ENCODE data around the gene MT1M.
"Not testable (repeated sequence)": the region's sequence is repeated elsewhere in the genome, so short reads cannot be mapped to it uniquely, and the experiment has no call there.

MT1M gene

DNA sequence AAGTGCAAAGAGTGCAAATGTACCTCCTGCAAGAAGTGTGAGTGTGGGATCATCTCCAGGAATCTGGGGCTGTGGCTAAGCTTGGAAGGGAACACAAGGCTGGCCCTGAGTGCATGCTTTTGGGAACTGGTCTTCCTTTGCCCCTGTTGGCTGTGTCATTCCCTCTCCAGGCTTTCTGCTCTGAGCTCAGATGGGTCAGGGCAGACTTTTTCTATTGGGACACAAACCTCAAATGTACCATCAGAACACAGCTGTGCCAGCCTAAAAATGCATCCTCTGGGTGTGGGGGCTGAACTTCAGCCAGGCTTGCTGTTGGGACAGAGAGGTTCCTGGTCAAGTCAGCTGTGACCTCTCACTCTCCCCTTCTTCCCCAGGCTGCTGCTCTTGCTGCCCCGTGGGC, 20.1 kb downstream of the MT1M start:
- DNase-seq, result no peak

- DNase-seq, result no peak
These were observed 20.8 kb downstream of the MT1M start for GRCh38 chr16:56653218-56653617.

DNA sequence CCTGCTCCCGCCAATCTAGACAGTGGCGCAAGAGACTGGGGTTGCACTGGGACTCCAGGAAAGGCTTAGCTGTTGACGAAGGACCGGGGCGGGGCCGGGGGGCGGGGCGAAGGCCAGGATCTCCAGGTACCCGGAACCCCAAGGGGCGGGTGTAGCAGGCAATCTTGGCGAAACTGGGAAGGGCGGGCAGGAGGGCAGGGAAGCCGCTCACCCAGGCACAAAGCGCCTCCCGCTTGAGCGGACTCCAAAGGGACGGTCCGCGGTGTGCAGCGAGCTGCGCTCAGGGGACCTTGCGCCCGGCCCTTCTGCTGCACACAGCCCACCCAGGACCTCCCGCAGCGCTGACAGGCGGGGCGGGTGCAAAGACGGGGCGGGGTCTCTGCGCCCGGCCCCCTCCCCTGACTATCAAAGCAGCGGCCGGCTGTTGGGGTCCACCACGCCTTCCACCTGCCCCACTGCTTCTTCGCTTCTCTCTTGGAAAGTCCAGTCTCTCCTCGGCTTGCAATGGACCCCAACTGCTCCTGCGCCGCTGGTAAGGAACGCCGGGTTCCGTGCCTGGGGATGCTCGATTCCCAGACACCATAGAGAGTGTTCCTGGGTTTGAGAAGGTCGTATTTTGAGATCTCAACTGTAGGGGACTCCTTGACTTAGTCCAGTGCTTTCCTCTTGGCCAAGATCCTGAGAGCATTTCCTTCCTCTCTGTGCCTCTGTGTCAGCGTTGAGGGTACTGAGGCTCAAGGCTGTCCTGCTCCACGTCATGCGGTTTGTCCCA, 25.3 kb downstream of the MT1M start, which contains the start of gene MT1F:
TSS of gene MT1F (plus strand) at position 405 of the 772 bp plus-strand sequence. CDS start at position 505, 100 bp downstream.
- DNase-seq, result no peak

DNA sequence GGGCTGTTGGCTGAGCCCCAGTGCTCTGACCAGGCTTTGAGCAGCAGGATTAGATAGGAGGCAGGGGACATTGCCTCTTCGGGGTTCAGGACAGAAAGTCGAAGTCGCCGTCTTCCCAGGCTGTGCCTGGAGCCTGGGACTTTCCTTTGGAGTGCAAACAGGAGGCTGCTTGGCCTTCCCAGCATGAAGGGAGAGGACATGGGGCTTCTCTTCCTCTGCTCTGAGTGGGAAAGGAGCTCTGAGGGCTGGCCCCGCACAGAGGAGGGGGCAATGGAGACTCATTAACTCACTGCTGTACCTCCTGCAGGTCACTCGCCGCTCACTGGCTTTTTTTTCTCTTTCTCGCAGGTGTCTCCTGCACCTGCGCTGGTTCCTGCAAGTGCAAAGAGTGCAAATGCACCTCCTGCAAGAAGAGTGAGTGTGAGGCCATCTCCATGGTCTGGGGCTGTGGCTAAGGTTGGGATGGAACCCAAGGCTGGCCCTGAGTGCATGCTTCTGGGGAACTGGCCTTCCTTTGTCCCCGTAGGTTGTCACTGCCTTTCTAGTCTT, 25.9 kb downstream of the MT1M start:
- no peak for DNase-seq

GRCh38 chr16:56662357-56663354, 30.2 kb downstream of the MT1M start:
- DNase-seq, result no peak

- DNase-seq, result no peak
These were observed 32.0 kb downstream of the MT1M start for GRCh38 chr16:56664506-56664905.

GRCh38 chr16:56665286-56666261, 33.1 kb downstream of the MT1M start:
- DNase-seq, result not testable (repeated sequence)

DNA sequence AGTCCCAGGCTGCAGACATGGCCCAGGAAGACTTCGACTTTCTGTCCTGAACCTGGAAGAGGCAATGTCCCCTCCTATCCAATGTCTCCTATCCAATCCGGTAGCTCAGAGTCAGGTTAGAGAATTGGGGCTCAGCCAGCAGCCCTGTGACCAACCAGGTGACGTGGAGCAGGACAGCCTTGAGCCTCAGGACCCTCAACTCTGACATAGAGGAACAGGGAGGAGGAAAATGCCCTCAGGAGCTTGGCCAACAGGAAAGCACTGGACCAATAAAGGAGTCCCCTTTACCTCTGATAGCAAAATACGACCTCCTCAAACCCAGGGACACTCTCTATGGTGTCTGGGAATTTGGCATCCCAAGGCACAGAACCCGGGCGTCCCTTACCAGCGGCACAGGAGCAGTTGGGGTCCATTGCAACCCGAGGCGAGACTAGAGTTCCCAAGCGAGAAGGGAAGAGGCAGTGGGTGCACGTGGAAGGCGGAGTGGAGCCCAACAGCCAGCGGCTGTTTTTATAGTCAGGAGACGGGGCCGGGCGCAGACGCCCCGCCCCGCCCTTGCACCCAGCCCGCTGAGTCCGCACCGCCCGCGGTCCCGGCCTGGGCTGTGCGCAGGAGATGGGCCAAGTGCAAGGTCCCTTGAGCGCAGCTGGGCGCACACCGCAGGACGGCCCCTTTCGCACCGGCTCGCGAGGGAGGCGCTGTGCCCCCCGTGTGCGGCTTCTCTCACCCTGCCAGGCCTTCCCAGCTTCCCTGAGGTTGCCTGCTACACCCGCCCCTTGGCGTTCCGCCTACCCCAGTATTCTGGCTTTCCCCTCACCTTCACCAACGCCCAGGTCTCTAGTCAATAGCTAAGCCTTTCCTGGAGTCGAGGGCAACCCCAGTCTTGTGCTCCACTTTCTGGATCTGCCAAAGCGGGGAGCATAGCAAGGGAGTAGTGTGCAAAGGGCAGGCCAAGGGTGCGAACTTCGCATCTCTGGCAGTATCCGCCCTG, 35.4 kb downstream of the MT1M start, which contains the start of gene MT1G:
TSS of gene MT1G (minus strand) at position 485 of the 991 bp plus-strand sequence. CDS start at position 413, 72 bp downstream.
- DNase-seq, result no peak

GRCh38 chr16:56669005-56669839, 36.8 kb downstream of the MT1M start, which contains the start of gene MT1H:
Gene MT1H, plus strand, starts transcription at chr16:56669814. Its CDS starts 71 bp downstream, at chr16:56669885.
- DNase-seq, result no peak

DNA sequence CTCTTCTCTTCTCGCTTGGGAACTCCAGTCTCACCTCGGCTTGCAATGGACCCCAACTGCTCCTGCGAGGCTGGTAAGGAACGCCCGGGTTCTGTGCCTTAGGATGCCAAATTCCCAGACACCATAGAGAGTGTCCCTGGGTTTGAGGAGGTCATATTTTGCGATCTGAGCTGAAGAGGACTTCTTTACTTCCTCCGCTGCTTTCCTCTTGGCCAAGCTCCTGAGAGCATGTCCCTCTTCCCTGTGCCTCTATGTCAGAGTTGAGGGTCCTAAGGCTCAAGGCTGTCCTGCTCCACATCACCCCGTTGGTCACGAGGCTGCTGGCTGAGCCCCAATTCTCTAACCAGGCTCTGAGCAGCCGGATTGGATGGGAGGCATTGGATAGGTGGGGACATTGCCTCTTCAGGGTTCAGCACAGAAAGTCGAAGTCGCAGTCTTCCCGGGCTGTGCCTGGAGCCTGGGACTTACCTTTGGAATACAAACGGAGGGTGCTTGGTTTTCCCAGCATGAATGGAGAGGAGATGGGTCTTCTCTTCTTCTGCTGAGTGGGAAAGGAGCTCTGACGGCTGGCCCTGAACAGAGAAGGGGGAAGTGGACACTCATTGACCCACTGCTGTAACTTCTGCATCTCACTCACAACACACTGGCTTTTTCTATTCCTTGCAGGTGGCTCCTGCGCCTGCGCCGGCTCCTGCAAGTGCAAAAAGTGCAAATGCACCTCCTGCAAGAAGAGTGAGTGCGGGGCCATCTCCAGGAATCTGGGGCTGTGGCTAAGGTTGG, 37.6 kb downstream of the MT1M start:
- DNase-seq, result no peak

DNA sequence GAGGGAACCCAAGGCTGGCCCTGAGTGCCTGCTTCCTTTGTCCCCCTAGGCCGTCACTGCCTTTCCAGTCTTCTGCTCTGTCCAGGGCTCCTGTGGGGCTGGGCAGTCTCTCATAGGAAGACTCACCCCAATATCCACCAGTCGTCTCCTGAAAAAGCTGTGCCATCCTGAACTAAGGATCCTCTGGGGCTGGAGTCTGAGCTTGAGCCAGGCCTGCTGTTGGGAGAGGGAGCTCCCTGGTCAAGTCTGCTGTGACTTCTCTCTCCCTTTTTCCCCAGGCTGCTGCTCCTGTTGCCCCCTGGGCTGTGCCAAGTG, 38.1 kb downstream of the MT1M start:
- no peak for DNase-seq

- not testable (repeated sequence) for DNase-seq
These were observed 39.2 kb downstream of the MT1M start for GRCh38 chr16:56671691-56672090.

GRCh38 chr16:56672171-56672570, 39.7 kb downstream of the MT1M start:
- not testable (repeated sequence) for DNase-seq

- DNase-seq, result no peak
These were observed 40.5 kb downstream of the MT1M start for GRCh38 chr16:56672761-56673536.

DNA sequence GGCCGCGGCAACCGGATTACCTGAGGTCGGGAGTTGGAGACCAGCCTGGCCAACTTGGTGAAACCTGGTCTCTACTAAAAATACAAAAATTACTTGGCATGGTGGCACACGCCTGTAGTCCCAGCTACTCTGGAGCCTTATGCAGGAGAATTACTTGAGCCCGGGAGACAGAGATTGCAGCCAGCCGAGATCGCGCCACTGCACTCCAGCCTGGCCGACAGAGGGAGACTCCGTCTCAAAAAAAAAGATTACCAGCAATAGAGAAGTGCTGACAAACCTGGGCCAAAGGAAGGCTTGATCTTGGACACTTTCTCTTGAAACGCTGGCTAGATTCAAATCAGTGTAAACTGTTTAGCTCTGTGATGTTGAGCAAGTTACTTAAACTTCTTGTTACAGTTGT, 41.5 kb downstream of the MT1M start:
- no peak for DNase-seq

- DNase-seq, result not testable (repeated sequence)
These were observed 42.1 kb downstream of the MT1M start for GRCh38 chr16:56674570-56674969.

DNA sequence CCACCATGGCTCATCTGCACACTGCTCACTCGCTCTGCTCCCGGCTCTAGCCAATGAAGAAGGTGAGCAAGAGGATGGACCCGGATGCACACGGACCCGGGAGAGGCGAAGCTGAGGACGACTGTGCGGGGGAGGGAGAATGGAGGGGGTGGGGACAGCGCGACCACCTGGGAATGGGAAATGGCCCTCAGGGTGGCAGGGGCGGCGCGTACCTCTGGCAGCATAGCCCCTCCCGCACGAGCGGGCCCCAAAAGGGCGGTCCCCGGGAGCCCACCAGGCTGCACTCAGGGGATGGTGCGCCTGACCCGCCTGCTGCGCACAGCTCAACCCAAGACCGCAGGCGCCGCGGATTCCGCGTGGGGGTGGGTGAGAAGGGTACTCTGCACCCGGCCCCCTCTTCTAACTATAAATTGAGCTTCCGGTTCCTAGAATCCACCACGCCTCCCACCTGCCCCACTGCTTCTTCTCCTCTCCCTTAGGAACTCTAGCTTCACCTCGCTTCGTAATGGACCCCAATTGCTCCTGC, 43.3 kb downstream of the MT1M start:
- DNase-seq, result no peak

- DNase-seq, result no peak
These were observed 45.0 kb downstream of the MT1M start for GRCh38 chr16:56677474-56677873.
